HCT116 (cell line): ENCODE data around the gene STOX2. TPM values are rescaled to one million over a fixed set of nuclear protein-coding genes. Genes with fewer than 3 reads are reported as not detected.

Experiments used
- ATAC-seq: fragments of 200-7000 bp; cut with Tn5 transposase; 2 replicates; pipeline ENCODE4 v1.9.1; 2020; ENCODE audit warnings: mild to moderate bottlenecking, moderate library complexity
- BruUV-seq: library from RNA; stranded (reverse); fragments of 400-500 nt; replicated peaks from 2 replicates; lab custom pipeline; 2021; lab: Mats Ljungman, UMichigan
- CTCF ChIA-PET: fragments of 300-600 bp; sonication (Branson Sonifier 250); formaldehyde crosslinking; loops from one replicate; lab custom pipeline; 2021; ENCODE audit warnings: antibody characterized with exemption; lab: Charles Lee
- POLR2A ChIA-PET: fragments of 300-600, 350-600 bp; sonication (Branson Sonifier 250); formaldehyde crosslinking; loops from one replicate; lab custom pipeline; 2021; ENCODE audit warnings: antibody characterized with exemption; lab: Charles Lee
- RAD21 ChIA-PET, 2 experiments: fragments of 300-600 bp; sonication (Branson Sonifier 250); formaldehyde crosslinking; loops; one replicate each; lab custom pipeline; 2023; ENCODE audit warnings: low total read pairs in 2 of 2; ENCODE audit not compliant: uncharacterized antibody in 2 of 2, unreplicated experiment in 2 of 2, low non-redundant PET in 1 of 2; lab: Charles Lee
- DNase-seq: peaks from one replicate; pipeline ENCODE4 v3.0.0-alpha.2; 2010; ENCODE audit warnings: low read depth, low spot score
- H2AFZ ChIP-seq: fragments of 200-600 bp; shearing (Covaris generic), sonication (generic); 2 replicates; pipeline ENCODE4 v1.6.1; 2017; ENCODE audit warnings: low read depth, mixed run types, mixed read lengths, antibody characterized with exemption, low read length; ENCODE audit not compliant: poor library complexity, severe bottlenecking
- H3K27ac ChIP-seq: 2 replicates; pipeline ENCODE4 v1.5.1; 2012; ENCODE audit warnings: low read depth, low read length
- H3K27me3 ChIP-seq: fragments of 200-600 bp; sonication (generic); 2 replicates; pipeline ENCODE4 v1.6.1; 2016; ENCODE audit warnings: mixed run types, low read length, mixed read lengths; ENCODE audit not compliant: insufficient read depth
- H3K36me3 ChIP-seq, 2 experiments: fragments of 200-500 bp in 1 of 2; fragments of 200-600 bp in 1 of 2; sonication (Bioruptor generic) in 1 of 2; sonication (generic) in 1 of 2; 2 replicates each; pipeline versions ENCODE4 v1.5.1 to v1.6.1; 2014 to 2016; ENCODE audit warnings: low read length in 2 of 2, inconsistent platforms in 1 of 2, mixed read lengths in 1 of 2, mixed run types in 1 of 2; ENCODE audit not compliant: insufficient read depth in 2 of 2, control insufficient read depth in 1 of 2
- H3K4me1 ChIP-seq, 2 experiments: fragments of 200-600 bp in 1 of 2; sonication (generic) in 1 of 2; 2 replicates each; pipeline versions ENCODE4 v1.5.1 to v1.6.1; 2012 to 2017; ENCODE audit warnings: low read length in 2 of 2, inconsistent platforms in 1 of 2, mild to moderate bottlenecking in 1 of 2, mixed read lengths in 1 of 2, mixed run types in 1 of 2, moderate library complexity in 1 of 2; ENCODE audit not compliant: insufficient read depth in 2 of 2, control insufficient read depth in 1 of 2
- H3K4me2 ChIP-seq: fragments of 200-600 bp; sonication (generic); 2 replicates; pipeline ENCODE4 v1.6.1; 2017; ENCODE audit warnings: mixed run types, low read length, mixed read lengths
- H3K4me3 ChIP-seq, 2 experiments: fragments of 200-600 bp in 1 of 2; sonication (generic) in 1 of 2; replicated peaks in 1 of 2; 2 replicates each; pipeline ENCODE4 v1.5.1; 2011 to 2016; ENCODE audit warnings: low read length in 2 of 2, control low read depth in 1 of 2, low read depth in 1 of 2, mild to moderate bottlenecking in 1 of 2, mixed read lengths in 1 of 2, mixed run types in 1 of 2
- H3K79me2 ChIP-seq: fragments of 200-600 bp; sonication (generic); 2 replicates; pipeline ENCODE4 v1.6.1; 2017; ENCODE audit warnings: mild to moderate bottlenecking, mixed run types, low read length, moderate library complexity, mixed read lengths; ENCODE audit not compliant: insufficient read depth
- H3K9ac ChIP-seq: fragments of 200-600 bp; sonication (generic); 2 replicates; pipeline ENCODE4 v1.6.1; 2016; ENCODE audit warnings: low read length, mixed read lengths
- H3K9me2 ChIP-seq: fragments of 200-600 bp; sonication (generic), shearing (Covaris generic); 2 replicates; pipeline ENCODE4 v1.6.1; 2017; ENCODE audit warnings: mixed run types, mild to moderate bottlenecking, moderate library complexity; ENCODE audit not compliant: insufficient read depth
- H3K9me3 ChIP-seq, 2 experiments: fragments of 200-500 bp in 1 of 2; fragments of 200-600 bp in 1 of 2; sonication (Bioruptor generic) in 1 of 2; sonication (generic) in 1 of 2; 2 replicates each; pipeline ENCODE4 v1.6.1; 2014 to 2017; ENCODE audit warnings: low read length in 2 of 2, mixed read lengths in 2 of 2, inconsistent platforms in 1 of 2, low read depth in 1 of 2, mild to moderate bottlenecking in 1 of 2, mixed run types in 1 of 2, moderate library complexity in 1 of 2; ENCODE audit not compliant: control insufficient read depth in 1 of 2, insufficient read depth in 1 of 2
- H4K20me1 ChIP-seq: fragments of 200-600 bp; sonication (generic), shearing (Covaris generic); 2 replicates; pipeline ENCODE4 v1.6.1; 2017; ENCODE audit warnings: mixed run types, mild to moderate bottlenecking, moderate library complexity; ENCODE audit not compliant: insufficient read depth
- EZH2 ChIP-seq: fragments of 200-600 bp; sonication (generic); IDR thresholded peaks from 2 replicates; pipeline ENCODE4 v1.6.1; 2017; ENCODE audit warnings: antibody characterized with exemption, mixed run types
- EZH2phosphoT487 ChIP-seq: fragments of 200-600 bp; IDR thresholded peaks from 2 replicates; pipeline ENCODE4 v1.6.1; 2018; ENCODE audit warnings: antibody characterized with exemption, borderline replicate concordance
- SP1 ChIP-seq: IDR thresholded peaks from 2 replicates; pipeline ENCODE4 v1.6.1; 2012; ENCODE audit warnings: low read depth
- intact Hi-C: fragments of 100-400 bp; cut with micrococcal nuclease; formaldehyde crosslinking; loops from 2 replicates; pipeline ENCODE4 v1.10.0; 2022
- total RNA-seq: library from RNA; stranded (reverse); gene quantifications from one replicate; pipeline ENCODE4 v1.2.1, GENCODE V29; 2021; ENCODE audit not compliant: unreplicated experiment
- TF ChIP-seq, protein P1 (sequence below): IDR thresholded peaks from 2 replicates; pipeline ENCODE4 v1.6.1; 2012
- TF ChIP-seq, protein P2 (sequence below): IDR thresholded peaks from 2 replicates; pipeline ENCODE4 v1.6.1; 2011; ENCODE audit warnings: mild to moderate bottlenecking, low read length, moderate library complexity; ENCODE audit not compliant: insufficient replicate concordance; ENCODE audit errors: extremely low read depth
- TF ChIP-seq, protein P3 (sequence below): IDR thresholded peaks from 2 replicates; pipeline ENCODE4 v1.6.1; 2012; ENCODE audit warnings: low read depth

STOX2 gene
- total RNA-seq, 1 experiment from 2014 or later: 6.3 TPM

GRCh38 chr4:184000457-184001396 lies 95.6 kb downstream of the STOX2 start:
- Histone ChIP-seq H2AFZ (no peak overlapping the region), H3K36me3 (no peaks in the 10 kb centered on the region), H3K4me3 (no peak overlapping the region), H3K4me1 (peaks cover 0 to 9% of the 10 kb centered on the region in 2 experiments; a peak in 1 of 4 replicates), H3K9me2 (no peaks in the 10 kb centered on the region), H3K9me3 (no peaks in the 10 kb centered on the region), H3K4me2 (peak overlapping the region; percentile 40), H4K20me1 (no peaks in the 10 kb centered on the region), H3K27me3 (no peaks in the 10 kb centered on the region), H3K9ac (no peak overlapping the region), H3K79me2 (no peaks in the 10 kb centered on the region), H3K27ac (no peak overlapping the region)
- ChIA-PET RAD21 (no interaction called here), CTCF (no interaction called here), POLR2A (no interaction called here)
- no TSS peak for BruUV-seq
- DNase-seq (no peak), ATAC-seq (peak; percentile 65)
- TF ChIP-seq, protein P1, sequence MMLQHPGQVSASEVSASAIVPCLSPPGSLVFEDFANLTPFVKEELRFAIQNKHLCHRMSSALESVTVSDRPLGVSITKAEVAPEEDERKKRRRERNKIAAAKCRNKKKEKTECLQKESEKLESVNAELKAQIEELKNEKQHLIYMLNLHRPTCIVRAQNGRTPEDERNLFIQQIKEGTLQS: no peak
- TF ChIP-seq SP1: no peak
- no peak for TF ChIP-seq EZH2
- TF ChIP-seq EZH2phosphoT487: no peak
- TF ChIP-seq, protein P2, sequence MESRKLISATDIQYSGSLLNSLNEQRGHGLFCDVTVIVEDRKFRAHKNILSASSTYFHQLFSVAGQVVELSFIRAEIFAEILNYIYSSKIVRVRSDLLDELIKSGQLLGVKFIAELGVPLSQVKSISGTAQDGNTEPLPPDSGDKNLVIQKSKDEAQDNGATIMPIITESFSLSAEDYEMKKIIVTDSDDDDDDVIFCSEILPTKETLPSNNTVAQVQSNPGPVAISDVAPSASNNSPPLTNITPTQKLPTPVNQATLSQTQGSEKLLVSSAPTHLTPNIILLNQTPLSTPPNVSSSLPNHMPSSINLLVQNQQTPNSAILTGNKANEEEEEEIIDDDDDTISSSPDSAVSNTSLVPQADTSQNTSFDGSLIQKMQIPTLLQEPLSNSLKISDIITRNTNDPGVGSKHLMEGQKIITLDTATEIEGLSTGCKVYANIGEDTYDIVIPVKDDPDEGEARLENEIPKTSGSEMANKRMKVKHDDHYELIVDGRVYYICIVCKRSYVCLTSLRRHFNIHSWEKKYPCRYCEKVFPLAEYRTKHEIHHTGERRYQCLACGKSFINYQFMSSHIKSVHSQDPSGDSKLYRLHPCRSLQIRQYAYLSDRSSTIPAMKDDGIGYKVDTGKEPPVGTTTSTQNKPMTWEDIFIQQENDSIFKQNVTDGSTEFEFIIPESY: no peak
- TF ChIP-seq, protein P3, sequence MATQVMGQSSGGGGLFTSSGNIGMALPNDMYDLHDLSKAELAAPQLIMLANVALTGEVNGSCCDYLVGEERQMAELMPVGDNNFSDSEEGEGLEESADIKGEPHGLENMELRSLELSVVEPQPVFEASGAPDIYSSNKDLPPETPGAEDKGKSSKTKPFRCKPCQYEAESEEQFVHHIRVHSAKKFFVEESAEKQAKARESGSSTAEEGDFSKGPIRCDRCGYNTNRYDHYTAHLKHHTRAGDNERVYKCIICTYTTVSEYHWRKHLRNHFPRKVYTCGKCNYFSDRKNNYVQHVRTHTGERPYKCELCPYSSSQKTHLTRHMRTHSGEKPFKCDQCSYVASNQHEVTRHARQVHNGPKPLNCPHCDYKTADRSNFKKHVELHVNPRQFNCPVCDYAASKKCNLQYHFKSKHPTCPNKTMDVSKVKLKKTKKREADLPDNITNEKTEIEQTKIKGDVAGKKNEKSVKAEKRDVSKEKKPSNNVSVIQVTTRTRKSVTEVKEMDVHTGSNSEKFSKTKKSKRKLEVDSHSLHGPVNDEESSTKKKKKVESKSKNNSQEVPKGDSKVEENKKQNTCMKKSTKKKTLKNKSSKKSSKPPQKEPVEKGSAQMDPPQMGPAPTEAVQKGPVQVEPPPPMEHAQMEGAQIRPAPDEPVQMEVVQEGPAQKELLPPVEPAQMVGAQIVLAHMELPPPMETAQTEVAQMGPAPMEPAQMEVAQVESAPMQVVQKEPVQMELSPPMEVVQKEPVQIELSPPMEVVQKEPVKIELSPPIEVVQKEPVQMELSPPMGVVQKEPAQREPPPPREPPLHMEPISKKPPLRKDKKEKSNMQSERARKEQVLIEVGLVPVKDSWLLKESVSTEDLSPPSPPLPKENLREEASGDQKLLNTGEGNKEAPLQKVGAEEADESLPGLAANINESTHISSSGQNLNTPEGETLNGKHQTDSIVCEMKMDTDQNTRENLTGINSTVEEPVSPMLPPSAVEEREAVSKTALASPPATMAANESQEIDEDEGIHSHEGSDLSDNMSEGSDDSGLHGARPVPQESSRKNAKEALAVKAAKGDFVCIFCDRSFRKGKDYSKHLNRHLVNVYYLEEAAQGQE: no peak
- intact Hi-C loops: no loop called here
